ENCODE data around the gene WDR27.
A peak's percentile ranks its signal among the peaks of the same experiment; 100 is the strongest.

The WDR27 gene

DNA sequence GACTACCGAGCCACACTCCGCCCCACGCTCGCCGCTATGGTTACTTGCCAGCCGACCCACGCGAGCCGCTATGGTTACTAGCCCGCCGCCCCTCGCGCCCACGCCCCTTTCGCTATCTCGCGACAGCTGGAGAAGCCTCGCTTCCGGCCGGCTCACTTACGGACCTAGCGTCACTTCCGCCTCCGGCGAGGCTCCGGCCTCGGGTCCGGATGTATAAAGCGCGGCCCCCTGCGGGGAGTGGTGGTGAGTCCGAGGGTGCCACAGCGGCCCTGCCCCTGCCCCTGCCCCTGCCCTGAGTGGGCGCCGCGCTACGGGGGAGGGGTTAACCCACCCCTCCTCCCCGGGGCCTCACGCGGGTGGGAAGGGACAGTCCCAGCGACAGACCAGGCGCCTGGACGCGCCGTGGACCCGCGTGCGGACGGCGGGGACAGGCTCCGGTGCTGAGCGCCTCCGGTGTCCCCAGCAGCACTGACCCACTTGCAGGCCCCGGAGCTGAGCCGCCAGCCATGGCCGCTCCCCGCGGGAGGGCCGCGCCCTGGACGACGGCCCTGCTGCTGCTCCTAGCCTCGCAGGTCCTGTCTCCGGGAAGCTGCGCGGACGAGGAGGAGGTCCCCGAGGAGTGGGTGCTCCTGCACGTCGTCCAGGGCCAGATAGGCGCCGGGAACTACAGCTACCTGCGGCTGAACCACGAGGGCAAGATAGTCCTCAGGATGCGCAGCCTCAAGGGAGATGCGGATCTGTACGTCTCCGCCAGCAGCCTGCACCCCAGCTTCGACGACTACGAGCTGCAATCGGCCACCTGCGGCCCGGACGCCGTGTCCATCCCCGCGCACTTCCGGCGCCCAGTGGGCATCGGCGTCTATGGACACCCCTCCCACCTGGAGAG, at the start of gene WDR27, which contains the start of gene C6orf120:
Gene WDR27, minus strand, starts transcription at position 76 of the 886 bp plus-strand sequence. CDS start 13,024 bp downstream, outside the sequence.
Gene C6orf120, plus strand, starts transcription at position 173 of the 886 bp plus-strand sequence. Its CDS starts 334 bp downstream, at position 507.
- DNase-seq (ENCODE audit: low read depth): peak; percentile 99

DNA sequence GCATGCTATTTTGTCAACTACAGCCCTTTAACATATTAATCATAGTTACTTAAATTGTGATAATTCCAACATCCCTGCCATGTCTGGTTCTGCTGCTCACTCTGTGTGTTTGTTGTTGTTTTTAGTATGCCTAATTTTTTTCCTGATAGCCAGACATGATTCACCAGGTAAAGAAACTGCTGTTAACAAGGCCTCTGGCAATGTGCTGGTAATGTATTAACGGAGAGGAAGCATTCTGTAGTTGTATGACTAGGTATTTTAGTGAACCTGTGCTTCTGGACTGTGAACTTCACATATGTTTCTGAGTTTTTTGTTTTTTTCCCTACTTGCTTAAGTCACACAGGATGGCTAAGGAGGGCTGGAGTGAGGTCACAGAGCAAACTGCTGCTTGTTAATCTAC, 44.7 kb upstream of the WDR27 start:
- DNase-seq (ENCODE audit: low read depth): no peak

GRCh38 chr6:169745405-169745804, 43.6 kb upstream of the WDR27 start:
- DNase-seq (ENCODE audit: low read depth): no peak

- DNase-seq (ENCODE audit: low read depth): no peak
These were observed 39.5 kb upstream of the WDR27 start for GRCh38 chr6:169741344-169741743.

- no peak for DNase-seq (ENCODE audit: low read depth)
These were observed 37.2 kb upstream of the WDR27 start for GRCh38 chr6:169738976-169739529.

DNA sequence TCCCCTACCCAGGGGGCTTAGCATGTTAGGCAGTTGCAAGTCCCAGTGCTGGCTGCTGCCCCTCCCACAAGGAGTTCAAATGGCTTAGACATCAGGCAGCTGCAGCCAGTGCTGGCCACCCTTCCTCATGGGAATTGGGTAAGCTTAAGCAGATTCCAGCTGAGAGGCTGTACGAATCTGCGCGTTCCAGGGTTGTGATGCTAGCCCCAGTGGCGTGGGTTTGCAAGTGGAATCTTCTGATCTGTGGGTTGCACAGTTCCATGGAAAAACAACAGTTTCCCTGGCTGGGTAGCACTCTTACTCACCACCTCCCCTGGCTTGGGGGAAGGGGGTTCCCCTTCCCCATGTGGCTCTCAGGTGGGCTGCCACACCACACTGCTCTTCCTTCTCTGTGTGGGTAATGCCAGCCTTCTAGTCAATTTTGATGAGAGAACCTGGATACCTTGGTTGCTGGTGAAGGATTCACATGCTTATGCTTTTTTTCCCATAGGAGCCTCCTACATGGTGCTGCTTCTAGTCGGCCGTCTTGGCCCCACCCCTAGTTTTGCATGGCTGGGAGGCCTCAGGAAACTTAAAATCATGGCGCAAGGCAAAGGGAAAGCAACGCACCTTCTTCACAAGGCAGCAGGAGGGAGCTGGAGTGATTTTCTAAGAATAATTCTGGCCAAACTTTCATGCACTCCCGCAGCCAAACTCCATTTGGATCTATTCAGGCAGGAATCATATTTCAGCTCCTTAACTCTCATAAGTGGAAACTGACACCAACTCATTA, 36.6 kb upstream of the WDR27 start:
- no peak for DNase-seq (ENCODE audit: low read depth)

GRCh38 chr6:169729961-169730360, 28.1 kb upstream of the WDR27 start:
- no peak for DNase-seq (ENCODE audit: low read depth)

- DNase-seq (ENCODE audit: low read depth): no peak
These were observed 25.1 kb upstream of the WDR27 start for GRCh38 chr6:169726963-169727362.

DNA sequence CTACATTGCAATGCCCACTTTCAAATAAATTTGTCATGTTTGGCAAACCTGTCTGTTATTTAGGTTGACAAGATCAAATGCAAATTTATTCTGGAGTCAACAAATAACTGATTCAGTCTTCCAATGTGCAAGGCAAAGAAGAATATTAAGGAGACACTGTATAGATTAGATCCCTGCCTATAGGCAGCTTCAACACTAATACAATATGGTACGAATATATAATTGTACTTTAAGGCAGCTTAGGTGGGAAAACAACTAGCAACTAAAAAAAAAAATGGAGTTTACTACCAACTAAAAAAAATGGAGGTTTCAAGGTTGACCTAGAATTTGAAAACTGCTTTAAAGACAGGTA, 24.2 kb upstream of the WDR27 start:
- DNase-seq (ENCODE audit: low read depth): no peak

DNA sequence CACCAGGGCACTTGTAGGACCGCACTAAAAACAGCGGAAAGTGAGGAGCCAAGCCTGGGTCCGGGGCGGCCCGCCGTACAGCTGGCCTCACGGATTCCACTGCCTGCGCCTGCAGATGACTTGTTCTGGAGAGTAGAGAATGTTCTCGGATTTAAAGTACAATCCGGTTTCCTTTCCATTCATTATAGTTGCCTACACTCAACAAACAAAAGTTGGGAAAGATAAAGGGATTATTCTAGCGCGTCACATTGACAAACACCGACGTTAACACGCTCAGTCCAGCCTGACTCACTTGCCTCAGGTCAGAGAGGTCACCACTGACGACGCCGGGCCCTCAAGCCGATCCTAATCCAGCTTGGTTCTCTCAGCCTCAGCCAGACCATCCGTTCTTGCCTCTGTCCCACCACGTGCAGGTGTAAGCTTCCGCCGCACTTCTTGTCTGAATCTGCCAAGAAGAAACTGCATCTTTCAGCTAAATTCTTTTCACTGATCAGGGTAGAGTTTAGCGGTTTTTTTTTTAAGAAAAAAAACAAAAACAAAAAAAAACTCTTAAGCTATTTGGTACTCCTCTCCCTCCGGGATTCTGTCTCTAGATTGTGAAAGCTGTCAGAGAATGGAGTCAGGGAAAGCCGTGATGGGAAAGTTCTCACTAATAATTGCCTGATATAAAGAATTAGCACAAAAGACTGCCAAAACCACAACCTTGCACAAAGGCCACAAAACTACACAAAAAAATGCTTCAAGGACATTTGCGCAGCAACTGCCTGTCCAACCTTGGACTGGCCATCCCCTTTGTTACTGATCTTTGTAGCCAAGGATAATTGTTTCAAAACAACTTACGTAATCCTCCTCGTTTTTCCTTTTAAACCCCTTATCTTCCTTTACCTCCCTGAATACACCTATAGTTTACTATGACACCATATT, 23.6 kb upstream of the WDR27 start:
- DNase-seq (ENCODE audit: low read depth): peak; percentile 91

DNA sequence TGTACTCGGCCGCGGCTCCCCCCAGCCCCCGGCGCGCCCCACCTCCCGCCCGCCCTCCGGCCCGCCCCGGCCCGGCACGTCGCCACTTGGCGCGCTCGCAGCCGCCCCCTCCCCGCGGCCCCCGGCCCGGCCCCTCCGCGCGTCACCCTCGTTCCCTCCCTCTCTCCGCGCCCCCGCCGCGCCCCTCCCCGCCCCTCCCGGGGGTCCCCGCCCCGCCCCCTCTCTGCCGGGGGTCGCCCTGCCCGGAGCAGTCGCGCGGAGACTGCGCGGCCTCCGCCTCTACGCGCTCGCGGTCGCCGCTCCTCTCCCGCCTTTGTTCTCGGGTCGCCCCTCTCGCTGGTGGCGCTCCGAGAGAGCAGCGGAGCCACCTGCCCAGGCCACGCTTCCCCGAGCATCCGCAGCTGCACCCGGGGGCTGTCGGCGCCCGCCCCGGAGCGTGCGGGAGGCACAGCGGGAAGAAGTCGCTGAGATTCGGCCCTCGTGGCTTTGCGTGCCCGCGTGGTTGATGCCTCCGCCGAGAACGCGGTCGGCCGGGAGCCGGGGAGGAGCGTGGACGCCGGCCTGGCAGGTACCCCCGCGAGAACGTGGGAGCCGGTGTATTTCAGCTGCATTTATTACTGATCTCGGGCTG, 22.8 kb upstream of the WDR27 start, which contains the start of gene PHF10:
Gene PHF10, minus strand, starts transcription at position 7 of the 631 bp plus-strand sequence. CDS start 569 bp downstream, outside the sequence.
- DNase-seq (ENCODE audit: low read depth): peak; percentile 55

- peak; percentile 48 for DNase-seq (ENCODE audit: low read depth)
These were observed 22.2 kb upstream of the WDR27 start for GRCh38 chr6:169723991-169724493.

- peak; percentile 64 for DNase-seq (ENCODE audit: low read depth)
These were observed 21.5 kb upstream of the WDR27 start for GRCh38 chr6:169723200-169723909.

DNA sequence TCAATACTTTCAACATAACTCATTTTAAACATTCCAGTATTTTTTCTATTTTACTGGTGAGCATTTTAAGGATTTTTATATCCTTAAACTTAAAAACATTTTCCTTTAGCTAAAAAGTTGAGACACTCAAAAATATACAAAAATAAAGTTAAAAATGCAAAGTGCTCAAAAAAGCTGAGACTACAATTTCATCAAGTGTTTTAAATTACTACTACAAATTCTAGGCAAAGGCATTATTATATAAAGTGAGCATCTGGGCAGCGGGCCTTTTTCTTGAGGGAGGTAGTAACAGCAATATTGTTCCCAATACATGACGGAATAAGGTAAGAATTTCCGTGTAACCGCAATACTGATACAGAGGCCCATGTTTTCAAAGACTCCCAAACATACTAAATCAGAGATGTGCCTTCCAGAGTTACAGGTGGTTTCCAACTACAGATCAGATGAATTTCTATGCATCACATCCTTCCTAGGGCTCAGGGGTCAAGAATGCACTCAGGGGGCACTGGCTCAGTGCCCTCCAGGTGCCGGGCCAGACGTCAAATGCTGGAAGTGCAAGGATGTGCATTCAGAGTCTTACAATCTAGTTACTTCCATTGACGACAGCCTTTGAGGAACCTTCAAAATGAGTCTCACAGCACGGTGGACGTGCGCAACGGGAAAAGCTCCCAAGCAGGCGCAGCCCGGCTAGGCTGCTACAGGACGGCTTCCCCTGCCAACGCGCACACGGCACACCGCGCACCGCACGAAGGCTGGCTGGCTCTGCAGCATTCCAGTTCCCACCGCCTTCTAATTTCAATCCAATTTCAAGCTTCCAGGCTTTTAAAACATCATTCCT, 20.8 kb upstream of the WDR27 start:
- DNase-seq (ENCODE audit: low read depth): peak; percentile 85

GRCh38 chr6:169720207-169720855, 18.5 kb upstream of the WDR27 start:
- no peak for DNase-seq (ENCODE audit: low read depth)

DNA sequence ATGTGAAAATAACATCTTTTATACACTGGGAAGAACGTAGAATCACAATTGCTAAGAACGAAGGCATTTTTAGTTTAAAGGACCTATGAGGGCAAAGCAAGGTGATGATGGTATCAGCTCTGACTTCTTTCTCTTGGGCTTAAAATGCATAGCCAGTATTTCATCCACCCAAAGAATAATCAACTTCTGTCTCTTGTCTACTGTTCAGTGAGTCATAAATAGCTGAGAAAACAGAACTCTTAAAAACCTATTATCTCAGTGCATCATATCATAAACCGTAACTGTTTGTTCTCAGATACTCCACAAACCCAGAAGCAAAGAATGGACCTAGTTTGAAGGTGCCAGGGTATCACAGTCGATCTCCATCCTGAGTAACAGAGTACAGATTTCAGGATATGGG, 17.3 kb upstream of the WDR27 start:
- DNase-seq (ENCODE audit: low read depth): peak; percentile 28

DNA sequence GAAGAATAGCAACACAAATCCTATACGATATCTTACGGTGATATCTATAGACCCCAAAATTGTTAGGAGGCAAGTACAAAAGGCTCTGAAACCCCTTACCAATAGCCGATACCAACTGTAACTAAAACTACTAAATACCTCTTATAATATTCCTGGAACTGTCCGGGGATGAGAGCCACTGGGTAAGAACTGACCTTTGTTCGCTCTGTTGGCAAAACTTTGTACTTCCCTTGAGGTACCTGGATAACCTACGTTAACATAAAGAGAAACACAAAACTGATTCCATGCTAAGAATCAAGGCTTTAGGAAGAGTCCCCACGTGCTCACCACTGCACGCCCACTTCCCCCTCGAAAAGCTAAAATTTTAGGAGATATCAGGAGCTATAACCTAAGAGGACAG, 12.8 kb upstream of the WDR27 start:
- DNase-seq (ENCODE audit: low read depth): no peak

- no peak for DNase-seq (ENCODE audit: low read depth)
These were observed 12.3 kb upstream of the WDR27 start for GRCh38 chr6:169714178-169714577.

DNA sequence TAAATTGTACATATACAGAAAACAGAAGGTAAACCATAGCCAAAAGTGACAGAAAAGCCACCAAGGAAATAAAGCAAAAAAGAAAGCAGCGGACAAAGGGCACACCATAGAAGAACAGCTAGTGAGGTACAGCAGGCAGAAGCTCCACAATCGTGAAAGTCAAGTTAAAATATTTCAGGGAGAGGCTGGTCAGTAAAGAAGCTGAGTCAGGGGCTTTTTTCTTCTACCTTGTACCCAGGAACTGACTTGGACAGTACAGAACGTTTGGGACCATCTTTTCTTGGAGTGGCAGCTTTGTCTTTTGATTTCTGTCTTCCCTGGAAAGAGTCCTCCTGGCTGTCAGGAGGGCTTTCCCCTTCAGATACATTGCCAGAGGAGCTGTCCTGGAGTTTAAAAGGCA, 8.2 kb upstream of the WDR27 start:
- no peak for DNase-seq (ENCODE audit: low read depth)

Measured in ELR (cell line).